Central memory CD4-positive, alpha-beta T cell (primary cell): ENCODE measurements around the gene RASSF3.
"Not testable (repeated sequence)": the region's sequence is repeated elsewhere in the genome, so short reads cannot be mapped to it uniquely, and the experiment has no call there.

Source experiments
- DNase-seq: peaks from one replicate; pipeline ENCODE4 v3.0.0; 2022
- total RNA-seq, 3 experiments: gene quantifications; one replicate each; lab custom pipeline; 2026; lab: John Stamatoyannopoulos, UW

RASSF3 gene, protein sequence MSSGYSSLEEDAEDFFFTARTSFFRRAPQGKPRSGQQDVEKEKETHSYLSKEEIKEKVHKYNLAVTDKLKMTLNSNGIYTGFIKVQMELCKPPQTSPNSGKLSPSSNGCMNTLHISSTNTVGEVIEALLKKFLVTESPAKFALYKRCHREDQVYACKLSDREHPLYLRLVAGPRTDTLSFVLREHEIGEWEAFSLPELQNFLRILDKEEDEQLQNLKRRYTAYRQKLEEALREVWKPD
- 57.6 to 238 (median 122) reads per million in 3 experiments for total RNA-seq

DNA sequence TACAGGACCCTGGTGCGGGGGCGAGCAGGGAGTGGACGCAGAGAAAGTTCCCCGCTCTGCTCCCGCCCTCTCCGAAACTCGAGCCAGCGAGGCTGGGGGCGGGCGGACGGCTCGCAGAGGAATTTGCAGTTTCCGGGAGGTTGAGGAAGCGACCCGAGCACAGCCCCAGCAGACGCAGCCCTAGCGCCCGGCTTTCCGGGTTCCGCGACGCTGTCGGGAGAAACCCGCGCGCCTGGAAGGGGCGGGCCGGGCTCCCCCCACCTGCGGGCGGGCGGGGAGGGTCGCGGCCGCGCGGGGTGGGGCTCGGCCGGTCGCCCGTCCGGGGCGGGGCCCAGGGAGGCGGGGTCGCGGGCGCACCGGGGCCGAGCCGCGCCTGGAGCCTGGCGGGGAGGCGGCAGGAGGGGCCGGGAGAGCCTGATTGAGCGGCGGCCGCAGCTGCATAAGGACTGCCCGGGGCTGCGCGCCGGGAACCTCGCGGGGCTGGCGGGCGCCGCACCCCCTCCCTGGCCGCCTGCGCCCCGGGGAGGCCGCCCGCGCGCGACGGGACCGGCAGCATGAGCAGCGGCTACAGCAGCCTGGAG, at the start of gene RASSF3:
TSS of gene RASSF3 (plus strand) at position 417 of the 581 bp plus-strand sequence. CDS start at position 555, 138 bp downstream.
- peak; percentile 77 for DNase-seq

DNA sequence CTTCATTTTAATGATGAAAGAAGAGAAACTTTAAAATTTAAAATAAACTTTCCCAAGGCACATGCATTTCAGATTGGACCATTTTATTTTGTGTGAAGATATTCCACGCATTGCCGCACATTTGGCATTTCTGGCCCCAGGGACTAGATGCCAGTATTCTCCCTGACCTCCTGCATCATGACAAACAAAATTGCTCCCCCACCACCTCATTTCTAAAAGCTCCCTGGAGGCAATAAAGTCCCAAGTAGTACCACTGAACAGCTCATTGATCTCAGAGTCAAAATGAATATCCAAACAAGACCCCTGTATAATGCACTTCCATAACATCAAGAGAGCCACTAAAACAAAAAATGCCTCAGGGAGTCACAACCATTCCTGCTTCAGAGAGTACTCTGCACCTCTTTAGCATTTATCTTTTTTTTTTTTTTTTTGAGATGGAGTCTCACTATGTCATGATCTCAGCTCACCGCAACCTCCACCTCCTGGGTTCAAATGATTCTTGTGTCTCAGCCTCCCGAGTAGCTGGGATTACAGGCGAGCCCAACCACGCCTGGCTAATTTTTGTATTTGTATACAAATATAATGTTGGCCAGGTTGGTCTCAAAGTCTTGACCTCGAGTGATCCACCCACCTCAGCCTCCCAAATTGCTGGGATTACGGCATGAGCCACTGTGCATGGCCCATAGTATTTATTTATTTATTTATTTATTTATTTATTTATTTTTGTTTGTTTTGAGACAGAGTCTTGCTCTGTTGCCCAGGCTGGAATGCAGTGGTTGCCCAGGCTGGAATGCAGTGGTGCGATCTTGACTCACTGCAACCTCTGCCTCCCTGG, 48.8 kb upstream of the RASSF3 start:
- DNase-seq = no peak

DNA sequence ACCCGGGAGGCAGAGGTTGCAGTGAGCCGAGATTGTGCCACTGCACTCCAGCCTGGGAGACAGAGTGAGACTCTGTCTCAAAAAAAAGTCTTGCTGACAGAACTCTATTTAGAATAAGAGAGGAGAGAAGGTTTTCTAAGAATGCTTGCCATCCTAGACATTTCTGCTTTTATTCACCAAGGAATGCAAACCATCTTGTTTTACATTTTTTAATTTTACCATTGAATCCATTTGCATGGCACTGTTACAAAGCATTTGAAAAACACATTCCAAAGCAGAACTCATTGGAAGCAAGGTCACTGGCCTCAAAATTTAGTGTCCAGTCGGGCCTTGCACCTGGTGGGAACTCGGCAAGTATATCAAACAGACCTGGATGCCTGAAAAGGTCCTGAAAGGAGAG, 44.2 kb upstream of the RASSF3 start:
- DNase-seq = no peak

DNA sequence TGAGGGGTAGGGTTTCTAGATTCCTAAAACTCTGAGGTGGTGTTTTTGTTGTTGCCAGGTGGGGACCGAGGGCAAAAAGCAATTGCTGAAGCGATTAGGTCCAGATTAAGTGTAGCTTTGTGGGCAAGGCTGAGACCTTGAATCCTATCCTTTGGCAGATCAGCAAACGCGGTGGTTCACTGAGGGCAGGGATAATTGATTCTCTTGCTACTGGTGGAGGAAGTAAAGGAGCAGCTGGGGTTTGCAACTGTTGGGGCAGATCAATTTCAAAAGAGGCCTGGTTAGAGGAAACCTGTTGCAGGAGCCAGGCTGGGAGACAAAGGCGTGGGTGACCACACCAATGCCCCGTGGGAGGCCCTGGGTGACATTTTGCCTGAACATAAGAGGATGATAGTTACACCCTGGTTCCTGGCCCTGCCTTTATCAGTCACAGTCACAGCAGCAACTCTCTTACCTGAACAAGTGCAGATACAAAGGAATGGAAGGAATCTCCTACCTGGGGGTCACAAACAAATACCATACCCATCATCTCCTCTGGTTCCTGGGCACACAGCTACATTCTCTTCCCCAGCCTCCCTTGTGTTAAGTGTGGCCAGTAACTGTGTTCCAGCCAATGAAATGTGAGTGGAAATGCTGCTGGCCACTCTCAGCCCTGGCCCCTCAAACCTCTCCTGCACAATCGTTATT, 43.3 kb upstream of the RASSF3 start:
- no peak for DNase-seq

DNA sequence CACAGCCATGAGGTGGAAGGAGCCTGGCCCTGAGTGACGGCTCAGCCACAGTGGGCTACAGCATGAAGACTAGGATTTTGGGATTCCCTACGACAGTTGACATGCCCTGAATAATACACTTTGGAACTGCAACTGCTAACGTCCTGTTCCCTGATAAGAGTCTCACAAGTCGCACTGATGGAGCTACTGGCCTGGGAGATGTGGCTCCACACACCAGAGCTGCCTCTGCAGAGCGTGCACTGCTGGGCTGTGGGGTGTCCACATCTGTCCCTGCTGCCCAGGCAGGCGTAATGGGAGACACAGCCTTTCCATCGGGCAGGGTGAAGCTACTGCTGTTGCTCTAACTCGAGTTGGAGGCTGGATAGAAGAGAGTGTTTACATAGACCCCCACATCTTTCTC, 42.7 kb upstream of the RASSF3 start:
- DNase-seq = no peak

DNA sequence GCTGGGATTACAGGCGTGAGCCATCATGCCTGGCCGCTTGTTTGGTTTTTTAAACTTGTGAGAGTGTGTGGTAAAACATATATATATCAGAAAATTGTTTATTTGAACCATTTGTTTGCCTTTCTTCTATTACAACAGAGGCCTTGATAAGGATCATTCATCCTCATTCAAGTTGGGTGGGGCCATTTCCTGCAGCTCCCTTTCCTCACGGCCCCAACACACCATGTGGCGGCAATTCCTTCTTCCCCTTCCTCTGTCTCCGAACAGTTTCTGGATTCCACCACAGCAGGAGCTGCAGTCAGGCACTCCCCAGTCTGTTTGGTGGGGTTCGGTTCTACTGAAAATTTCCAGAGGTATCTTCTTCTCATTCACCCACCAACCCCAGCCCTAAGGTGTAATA, 42.0 kb upstream of the RASSF3 start:
- DNase-seq = no peak

DNA sequence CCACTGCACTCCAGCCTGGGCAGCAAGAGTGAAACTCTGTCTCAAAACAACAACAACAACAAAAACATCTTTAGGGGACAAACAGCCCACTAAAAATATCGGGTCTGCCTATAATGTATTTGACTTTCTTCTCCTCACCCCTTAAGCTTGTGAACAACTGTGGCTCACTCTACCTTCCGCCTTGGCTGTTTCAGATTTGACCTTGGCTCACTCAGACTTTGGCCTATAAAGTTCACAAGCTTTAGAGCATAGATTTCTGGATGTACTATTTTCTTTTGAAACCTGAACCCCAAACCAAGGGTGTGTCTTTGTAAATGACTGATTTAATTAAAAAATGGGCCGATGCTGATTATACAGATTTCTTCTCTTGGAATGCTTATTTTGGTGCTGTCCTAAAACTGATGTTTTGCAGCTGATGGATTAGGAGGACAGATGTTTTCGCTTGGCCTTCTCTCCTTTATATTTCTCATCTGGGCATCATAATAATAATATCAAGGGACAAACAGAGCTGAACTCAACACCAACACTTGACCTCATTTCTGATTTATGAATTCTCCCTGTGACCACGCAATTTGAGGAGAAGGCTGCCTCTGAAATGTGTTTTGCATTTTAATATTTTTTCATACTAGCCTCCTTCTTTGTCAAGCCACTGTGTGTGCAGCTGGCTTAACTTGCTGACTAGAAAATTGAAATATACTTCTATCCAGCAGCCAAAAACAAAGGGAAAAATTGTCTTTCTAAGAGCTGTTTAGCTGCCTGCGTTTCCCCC, 40.2 kb upstream of the RASSF3 start:
- DNase-seq = no peak

DNA sequence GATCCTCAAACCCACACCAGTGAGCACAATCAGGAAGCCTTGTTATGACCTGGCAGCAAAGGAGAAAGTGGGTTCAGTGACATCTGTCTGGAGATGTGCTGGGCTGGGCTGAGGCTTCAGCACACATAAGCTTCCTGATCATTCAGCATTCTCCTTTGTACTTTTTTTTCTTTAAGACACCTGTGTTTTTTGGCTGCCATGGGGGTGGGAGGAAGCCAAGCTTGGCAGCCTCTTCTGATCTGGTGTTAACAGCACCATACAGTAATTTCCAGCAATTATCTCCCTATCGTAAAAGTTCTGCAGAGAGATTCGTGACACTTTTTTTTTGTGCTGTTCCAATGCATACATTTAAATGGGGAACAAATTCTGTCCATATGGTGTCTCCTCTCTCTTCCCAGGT, 38.9 kb upstream of the RASSF3 start:
- DNase-seq = peak; percentile 15

DNA sequence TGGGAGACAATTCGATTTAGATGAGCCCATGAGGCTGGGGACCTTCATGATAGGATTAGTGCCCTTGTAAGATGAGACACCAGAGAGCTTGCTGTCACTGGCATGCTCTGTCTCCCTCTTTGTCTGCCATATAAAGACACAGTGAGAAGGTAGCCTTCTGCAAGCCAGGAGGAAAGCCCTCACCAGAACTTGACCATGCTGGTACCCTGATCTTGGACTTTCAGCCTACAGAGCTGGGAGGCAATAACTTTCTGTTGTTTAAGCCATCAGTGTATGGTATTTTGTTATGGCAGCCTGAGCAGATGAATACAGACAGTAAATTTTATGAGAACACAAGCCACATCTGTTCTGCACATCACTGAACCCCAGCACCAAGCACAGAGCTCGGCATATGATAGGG, 38.1 kb upstream of the RASSF3 start:
- DNase-seq = no peak

DNA sequence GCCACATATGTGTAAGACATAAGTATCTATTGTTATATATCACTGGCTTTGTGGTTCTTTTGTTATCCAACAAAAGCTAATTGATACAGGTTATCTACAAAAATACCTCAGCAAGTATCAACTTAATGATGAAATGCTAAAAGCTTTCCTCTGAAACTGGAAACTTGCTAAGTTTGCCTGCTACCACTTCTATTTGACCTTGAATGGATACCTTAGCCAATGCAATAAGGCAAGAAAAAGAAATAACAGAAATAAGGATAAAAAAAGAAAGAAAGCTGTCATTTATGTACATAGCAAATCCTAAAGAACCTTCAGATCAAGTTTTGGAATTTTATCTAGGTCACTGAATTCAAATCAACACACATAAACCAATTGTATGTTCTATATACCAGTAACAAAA, 35.5 kb upstream of the RASSF3 start:
- DNase-seq = no peak

DNA sequence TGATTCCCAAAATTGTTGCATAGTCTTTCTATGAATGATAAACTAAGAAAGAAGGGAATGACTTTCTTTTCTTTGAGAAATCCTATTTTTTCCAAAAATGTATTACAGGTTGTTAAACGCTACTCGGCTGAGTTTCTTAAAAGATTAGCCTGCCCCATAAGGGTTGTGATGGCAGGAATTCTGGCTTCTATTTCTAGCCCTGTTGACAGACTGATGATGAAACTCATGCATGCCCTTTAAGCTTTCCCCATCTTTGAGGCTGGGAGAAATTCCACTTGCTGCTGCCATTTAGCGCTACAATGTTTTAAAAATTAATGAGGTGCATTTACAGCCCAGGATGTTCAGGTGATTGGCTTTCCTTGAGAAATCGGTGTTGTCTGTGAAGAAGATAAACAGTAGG, 33.2 kb upstream of the RASSF3 start:
- DNase-seq = no peak

DNA sequence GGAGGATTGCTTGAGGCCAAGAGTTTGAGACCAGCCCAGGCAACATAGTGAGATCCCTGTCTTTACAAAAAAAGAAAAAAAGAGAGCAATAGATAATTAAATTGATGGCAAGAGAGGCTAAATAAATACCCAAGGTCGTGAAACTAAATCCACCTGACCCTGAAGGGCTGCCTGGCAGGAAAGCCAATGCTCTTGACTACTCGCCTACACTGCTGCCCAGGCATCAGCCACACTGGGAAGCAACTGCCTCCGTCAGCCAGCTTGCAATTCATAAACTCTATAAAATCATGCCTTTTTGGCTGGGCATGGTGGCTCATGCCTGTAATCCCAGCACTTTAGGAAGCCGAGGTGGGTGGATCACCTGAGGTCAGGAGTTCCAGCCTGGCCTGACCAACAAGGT, 31.7 kb upstream of the RASSF3 start:
- DNase-seq = no peak

DNA sequence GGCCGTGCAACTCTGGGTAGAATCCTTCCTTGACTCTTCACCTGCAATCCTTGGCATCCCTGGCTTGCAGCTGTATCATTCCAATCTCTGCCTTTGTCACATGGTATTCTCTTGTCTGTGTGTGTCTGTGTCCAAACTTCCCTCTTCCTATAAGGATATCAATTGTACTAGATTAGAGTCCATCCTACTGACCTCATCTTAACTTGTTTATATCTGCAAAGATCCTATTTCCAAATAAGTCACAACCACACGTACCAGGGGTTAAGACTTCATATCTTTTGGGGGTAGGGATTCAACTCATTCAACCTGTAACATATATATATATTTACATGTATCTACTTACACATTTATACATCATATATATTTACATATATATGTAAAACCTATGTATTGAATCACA, 29.6 kb upstream of the RASSF3 start:
- no peak for DNase-seq

DNA sequence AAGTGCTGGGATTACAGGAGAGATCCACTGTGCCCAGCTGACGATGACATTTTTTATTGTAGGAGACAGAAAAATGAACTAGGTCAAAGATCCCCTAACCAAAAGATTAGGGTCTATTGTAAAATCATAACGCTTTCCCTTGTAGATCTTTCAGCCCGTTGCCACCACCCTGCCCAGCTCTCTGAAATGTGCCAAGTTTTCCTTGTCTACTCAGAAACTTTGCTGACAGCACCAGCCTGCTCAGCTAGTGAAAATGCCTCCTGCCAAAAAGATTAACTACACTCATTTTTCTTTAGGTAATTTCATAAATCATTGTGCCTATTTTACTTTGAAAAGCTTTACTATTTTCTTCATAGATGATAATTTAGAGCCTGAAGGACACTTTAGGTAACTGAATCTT, 28.2 kb upstream of the RASSF3 start:
- DNase-seq = no peak

DNA sequence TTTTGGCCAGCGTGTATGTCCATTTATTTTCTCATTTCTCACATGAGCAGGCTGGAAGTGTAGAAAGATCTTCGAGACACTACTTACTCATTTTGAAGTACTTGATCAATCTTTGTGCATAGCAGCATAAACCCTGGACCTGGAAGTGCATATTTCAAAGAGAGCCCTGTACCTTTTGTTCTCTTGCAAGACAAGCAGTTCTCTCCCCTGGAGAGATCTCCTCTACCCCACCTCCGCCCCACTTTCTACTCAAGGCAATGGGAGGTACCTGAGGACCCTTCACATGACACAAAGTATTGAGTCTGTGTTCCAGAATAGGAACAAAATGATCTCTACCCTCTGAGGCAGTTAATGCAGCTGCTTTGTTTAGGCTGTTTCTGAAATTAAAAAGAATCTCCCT, 27.4 kb upstream of the RASSF3 start:
- DNase-seq = no peak

DNA sequence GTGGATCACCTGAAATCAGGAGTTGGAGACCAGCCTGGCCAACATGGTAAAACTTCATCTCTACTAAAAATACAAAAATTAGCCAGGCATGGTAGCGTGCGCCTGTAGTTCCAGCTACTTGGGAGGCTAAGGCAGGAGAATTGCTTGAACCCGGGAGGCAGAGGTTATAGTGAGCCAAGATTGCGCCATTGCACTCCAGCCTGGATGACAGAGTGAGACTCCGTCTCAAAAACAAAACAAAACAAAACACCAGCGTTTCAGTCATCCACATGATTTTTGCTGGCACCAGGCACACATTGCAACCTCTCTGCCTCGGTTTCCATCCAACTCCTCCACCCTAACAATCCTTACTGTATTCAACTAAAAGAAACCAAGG, 26.9 kb upstream of the RASSF3 start:
- not testable (repeated sequence) for DNase-seq

DNA sequence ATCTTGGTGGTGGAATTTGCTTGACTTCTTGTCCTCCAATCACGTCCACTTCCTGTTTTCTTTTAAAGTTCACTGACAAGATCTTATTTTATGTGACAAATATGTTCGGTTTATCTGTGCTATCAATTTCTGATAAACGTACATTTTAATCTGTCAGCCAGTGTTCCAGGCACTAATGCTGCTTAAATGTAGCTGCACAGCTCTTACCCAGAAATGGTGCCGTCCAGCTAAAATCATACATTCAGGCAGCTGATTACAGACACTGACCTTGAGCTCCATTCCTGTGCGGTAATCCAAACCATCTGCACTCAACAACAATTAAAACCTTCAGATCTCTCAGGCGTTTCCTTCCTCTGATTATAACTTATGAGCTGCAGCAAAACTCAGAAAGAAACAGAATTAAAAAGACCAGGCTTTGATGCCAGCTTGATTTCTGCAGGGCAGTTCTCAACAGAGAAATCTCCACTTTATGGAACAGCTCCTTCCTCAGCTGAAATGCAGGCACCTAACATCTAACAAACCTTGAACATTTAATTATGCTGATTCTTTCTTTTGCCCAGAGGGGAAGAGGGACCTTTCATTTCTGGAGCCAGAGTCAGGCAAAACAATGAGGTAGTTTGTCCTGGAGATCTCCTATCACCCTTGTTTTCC, 26.4 kb upstream of the RASSF3 start:
- peak; percentile 12 for DNase-seq

DNA sequence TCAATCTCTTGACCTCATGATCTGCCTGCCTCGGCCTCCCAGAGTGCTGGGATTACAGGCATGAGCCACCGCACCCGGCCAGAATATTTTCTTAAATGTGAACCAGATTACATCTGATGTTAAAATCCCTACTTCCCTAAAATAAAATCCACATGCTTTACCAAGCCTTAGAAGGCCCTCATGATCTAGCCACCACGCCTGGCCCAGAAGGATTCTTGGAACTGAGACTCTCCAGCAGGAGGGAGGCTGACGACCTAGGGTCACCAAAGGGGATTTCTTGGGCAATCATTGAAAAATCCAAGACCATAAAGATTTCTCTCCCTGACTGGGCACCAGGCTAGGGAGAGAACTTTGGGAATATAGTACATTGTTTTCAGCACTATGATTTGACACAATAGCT, 25.2 kb upstream of the RASSF3 start:
- DNase-seq = no peak

DNA sequence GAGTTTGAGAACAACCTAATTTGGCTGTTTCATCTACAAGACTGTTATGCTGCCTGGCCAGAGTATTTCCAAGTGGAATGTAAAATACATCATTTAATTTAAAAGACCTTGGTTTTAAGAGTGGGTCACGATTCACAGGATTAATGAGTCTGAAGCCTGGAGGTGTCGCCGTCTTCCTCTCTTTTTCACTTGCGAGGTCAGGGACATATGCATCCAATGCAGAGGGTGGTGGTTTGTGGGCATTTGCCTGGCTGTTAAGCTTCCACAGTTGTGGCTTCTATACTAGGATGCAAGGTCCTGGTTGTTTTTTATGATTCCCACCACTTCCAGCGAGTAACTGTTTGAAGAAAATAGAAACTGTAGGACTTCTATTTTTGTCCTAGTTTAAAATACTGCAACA, 22.8 kb upstream of the RASSF3 start:
- no peak for DNase-seq

DNA sequence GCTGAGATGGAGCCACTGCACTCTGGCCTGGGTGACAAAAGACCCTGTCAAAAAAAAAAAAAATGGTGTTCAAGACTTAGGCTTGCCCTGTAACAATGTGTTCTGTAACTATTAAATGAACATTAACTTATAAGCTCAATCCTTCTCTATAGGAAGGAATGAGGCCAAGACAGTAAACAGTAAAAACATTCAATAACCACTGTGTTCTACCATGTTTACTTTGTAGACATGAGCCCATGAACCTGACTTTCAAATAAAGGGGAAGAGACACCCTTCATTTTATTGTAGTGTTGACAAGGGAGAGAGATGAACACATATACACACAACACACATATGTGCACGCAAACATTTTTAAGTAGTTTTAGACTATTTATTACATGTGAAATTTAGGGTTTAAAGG, 20.1 kb upstream of the RASSF3 start:
- no peak for DNase-seq

DNA sequence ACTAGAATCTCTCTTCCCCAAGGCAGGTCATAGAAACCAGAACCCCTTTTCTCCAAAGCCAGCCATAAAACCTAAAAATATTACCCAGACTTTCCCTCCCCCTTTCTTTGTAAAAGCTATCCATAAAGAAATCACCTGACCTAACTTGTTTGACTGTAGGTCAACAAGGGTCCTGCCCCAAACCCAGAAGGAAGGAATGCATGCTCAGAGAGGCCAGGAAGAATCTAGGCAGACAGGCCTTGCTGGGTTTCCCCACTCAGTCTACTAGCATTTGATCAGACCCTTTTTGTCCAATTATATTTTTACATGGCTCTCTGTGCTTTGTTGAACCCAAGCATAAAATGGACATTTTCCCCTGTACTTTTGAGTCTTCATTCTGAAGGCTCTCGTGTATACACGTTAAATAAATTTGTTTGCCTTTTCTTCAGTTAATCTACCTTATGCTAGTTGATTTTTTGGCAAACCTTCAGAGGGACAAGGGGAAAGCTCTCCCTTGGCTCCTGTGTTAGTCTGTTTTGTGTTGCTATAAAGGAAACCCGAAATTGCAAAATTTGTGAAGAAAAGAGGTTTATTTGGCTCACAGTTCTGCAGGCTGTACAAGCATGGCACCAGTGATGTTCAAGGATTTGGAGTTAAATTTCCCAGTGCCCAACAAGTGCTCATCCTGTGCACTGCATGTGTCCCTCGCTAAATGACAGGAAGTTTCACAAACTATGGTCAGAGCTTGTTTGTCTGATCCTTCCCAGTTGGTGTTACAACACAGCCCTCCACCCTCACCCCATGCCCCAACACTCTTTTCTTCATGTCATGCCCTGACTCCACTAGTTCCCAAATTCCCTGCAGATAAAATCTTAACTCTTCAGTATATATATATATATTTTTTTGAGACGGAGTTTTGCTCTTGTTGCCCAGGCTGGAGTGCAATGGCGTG, 14.2 kb upstream of the RASSF3 start:
- DNase-seq = no peak
